HEK293T (cell line): Measurements from ENCODE around the gene KLHL6.

Experiments
- CTCF ChIA-PET: fragments of 350-600 bp; formaldehyde crosslinking; extraction: SDS; loops from one replicate; lab custom pipeline; 2021; ENCODE audit warnings: antibody characterized with exemption, inconsistent platforms; lab: Yijun Ruan, JAX
- POLR2A ChIA-PET: fragments of 350-600 bp; formaldehyde crosslinking; extraction: SDS; loops from one replicate; lab custom pipeline; 2020; ENCODE audit warnings: antibody characterized with exemption, inconsistent platforms; lab: Yijun Ruan, JAX
- DNase-seq: peaks from one replicate; pipeline ENCODE4 v3.0.0; 2012; ENCODE audit warnings: mixed read lengths; ENCODE audit errors: extremely low spot score
- ARNT ChIP-seq: fragments of 450-650 bp; IDR thresholded peaks from 2 replicates; pipeline ENCODE4 v1.6.1; 2017; ENCODE audit warnings: mild to moderate bottlenecking
- BHLHE40 ChIP-seq: fragments of 450-650 bp; IDR thresholded peaks from 2 replicates; pipeline ENCODE4 v1.6.1; 2016; ENCODE audit warnings: mild to moderate bottlenecking, moderate library complexity, borderline replicate concordance
- CTBP1 ChIP-seq: fragments of 450-650 bp; IDR thresholded peaks from 2 replicates; pipeline ENCODE4 v1.6.1; 2016; ENCODE audit warnings: borderline replicate concordance
- ELF4 ChIP-seq: fragments of 450-650 bp; IDR thresholded peaks from 2 replicates; pipeline ENCODE4 v1.6.1; 2017; ENCODE audit warnings: antibody characterized with exemption
- FOXA1 ChIP-seq: fragments of 450-650 bp; IDR thresholded peaks from 2 replicates; pipeline ENCODE4 v1.6.1; 2016; ENCODE audit warnings: mild to moderate bottlenecking
- FOXK2 ChIP-seq: fragments of 450-650 bp; IDR thresholded peaks from 2 replicates; pipeline ENCODE4 v1.6.1; 2016; ENCODE audit warnings: mild to moderate bottlenecking
- FOXM1 ChIP-seq: fragments of 450-650 bp; IDR thresholded peaks from 2 replicates; pipeline ENCODE4 v1.6.1; 2017; ENCODE audit warnings: mild to moderate bottlenecking, borderline replicate concordance
- HDGF ChIP-seq: fragments of 450-650 bp; IDR thresholded peaks from 2 replicates; pipeline ENCODE4 v1.6.1; 2017; ENCODE audit warnings: antibody characterized with exemption, borderline replicate concordance
- L3MBTL2 ChIP-seq: fragments of 450-650 bp; conservative IDR thresholded peaks from 2 replicates; pipeline ENCODE4 v1.6.1; 2016; ENCODE audit warnings: mild to moderate bottlenecking
- LEF1 ChIP-seq: fragments of 450-650 bp; IDR thresholded peaks from 2 replicates; pipeline ENCODE4 v1.6.1; 2017; ENCODE audit warnings: mild to moderate bottlenecking, borderline replicate concordance
- NFRKB ChIP-seq: fragments of 450-650 bp; IDR thresholded peaks from 2 replicates; pipeline ENCODE4 v1.6.1; 2016; ENCODE audit warnings: mild to moderate bottlenecking, moderate library complexity
- SP1 ChIP-seq: fragments of 450-650 bp; IDR thresholded peaks from 2 replicates; pipeline ENCODE4 v1.6.1; 2017
- SUZ12 ChIP-seq: fragments of 450-650 bp; IDR thresholded peaks from 2 replicates; pipeline ENCODE4 v1.6.1; 2016; ENCODE audit warnings: mild to moderate bottlenecking
- TARDBP ChIP-seq: fragments of 450-650 bp; IDR thresholded peaks from 2 replicates; pipeline ENCODE4 v1.6.1; 2016
- ZNF384 ChIP-seq: fragments of 450-650 bp; IDR thresholded peaks from 2 replicates; pipeline ENCODE4 v1.6.1; 2016
- TF ChIP-seq, protein P1 (sequence below): fragments of 450-650 bp; IDR thresholded peaks from 2 replicates; pipeline ENCODE4 v1.6.1; 2016

Gene KLHL6

DNA sequence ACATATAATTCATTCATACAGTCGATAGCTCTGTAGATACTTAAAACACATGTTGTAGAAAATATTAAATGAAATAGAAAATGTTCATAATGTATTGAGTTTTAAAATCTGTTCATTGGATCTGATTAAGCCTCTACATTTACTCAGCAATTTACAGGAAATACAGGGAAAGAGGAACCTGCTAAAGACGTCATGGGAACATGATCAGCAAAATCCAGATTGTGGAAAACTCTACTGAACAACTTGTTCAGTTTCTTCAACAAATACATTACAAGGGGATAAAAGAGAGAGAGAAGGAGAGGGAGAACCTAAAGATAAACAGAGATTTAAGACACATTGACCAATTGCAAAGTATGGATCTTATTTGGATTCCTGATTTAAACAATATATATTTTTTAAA is 46.7 kb downstream of the KLHL6 start:
- ChIA-PET POLR2A (no interaction called here), CTCF (no interaction called here)
- TF ChIP-seq, protein P1, sequence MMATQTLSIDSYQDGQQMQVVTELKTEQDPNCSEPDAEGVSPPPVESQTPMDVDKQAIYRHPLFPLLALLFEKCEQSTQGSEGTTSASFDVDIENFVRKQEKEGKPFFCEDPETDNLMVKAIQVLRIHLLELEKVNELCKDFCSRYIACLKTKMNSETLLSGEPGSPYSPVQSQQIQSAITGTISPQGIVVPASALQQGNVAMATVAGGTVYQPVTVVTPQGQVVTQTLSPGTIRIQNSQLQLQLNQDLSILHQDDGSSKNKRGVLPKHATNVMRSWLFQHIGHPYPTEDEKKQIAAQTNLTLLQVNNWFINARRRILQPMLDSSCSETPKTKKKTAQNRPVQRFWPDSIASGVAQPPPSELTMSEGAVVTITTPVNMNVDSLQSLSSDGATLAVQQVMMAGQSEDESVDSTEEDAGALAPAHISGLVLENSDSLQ, result no peak
- no peak for TF ChIP-seq NFRKB
- no peak for TF ChIP-seq BHLHE40
- TF ChIP-seq CTBP1, result no peak
- no peak for TF ChIP-seq LEF1
- no peak for TF ChIP-seq HDGF
- TF ChIP-seq ELF4, result no peak
- TF ChIP-seq FOXA1, result no peak
- TF ChIP-seq TARDBP, result no peak
- no peak for TF ChIP-seq FOXM1
- no peak for TF ChIP-seq ARNT
- TF ChIP-seq SUZ12, result no peak
- TF ChIP-seq ZNF384, result no peak
- no peak for TF ChIP-seq L3MBTL2
- no peak for DNase-seq

DNA sequence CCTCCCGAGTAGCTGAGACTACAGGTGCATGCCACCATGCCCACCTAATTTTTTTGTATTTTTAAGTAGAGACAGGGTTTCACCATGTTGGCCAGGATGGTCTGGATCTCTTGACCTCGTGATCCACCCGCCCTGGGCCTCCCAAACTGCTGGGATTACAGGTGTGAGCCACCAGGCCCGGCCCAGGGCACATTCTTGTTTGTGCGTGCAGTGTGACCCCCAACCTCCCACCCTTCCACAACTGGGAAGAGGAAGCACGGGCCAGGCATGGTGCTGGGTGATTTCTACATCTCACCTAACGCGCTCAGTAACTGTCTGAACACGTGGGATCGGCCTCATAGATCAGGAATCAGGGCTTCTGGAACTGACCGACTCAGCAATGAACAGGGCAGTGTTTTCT is 48.0 kb downstream of the KLHL6 start:
- ChIA-PET POLR2A (no interaction called here), CTCF (no interaction called here)
- no peak for DNase-seq
- no peak for TF ChIP-seq LEF1
- TF ChIP-seq HDGF, result no peak
- no peak for TF ChIP-seq ELF4

GRCh38 chr3:183506674-183507320 is 48.7 kb downstream of the KLHL6 start:
- CTCF ChIA-PET, result interaction anchor here (0.7 kb wide), 1 partner anchor 27 kb away, joined by 3 read pairs; no protein-coding TSS in a partner anchor
- DNase-seq, result no peak
- TF ChIP-seq TARDBP, result no peak
- TF ChIP-seq LEF1, result no peak
- POLR2A ChIA-PET, result no interaction called here

GRCh38 chr3:183504597-183504996 is 50.9 kb downstream of the KLHL6 start:
- POLR2A ChIA-PET, result no interaction called here
- no peak for DNase-seq
- TF ChIP-seq, protein P1, result no peak
- TF ChIP-seq FOXK2 (no peak), ARNT (no peak), BHLHE40 (no peak), HDGF (no peak), ELF4 (no peak), SUZ12 (no peak), ZNF384 (no peak), FOXM1 (no peak), L3MBTL2 (no peak), CTBP1 (no peak), FOXA1 (no peak), NFRKB (no peak), TARDBP (no peak), LEF1 (no peak), SP1 (no peak)
- CTCF ChIA-PET, result no interaction called here

- CTCF ChIA-PET, result no interaction called here
- DNase-seq, result no peak
Observed at GRCh38 chr3:183503746-183504145, 51.8 kb downstream of the KLHL6 start.

GRCh38 chr3:183502237-183503181 is 53.0 kb downstream of the KLHL6 start:
- POLR2A ChIA-PET, result no interaction called here
- CTCF ChIA-PET, result no interaction called here
- DNase-seq, result no peak
- TF ChIP-seq FOXK2 (no peak), FOXM1 (no peak), LEF1 (no peak), L3MBTL2 (no peak), FOXA1 (no peak), BHLHE40 (no peak), ZNF384 (no peak), ARNT (no peak), SP1 (no peak), SUZ12 (no peak), TARDBP (no peak), ELF4 (no peak), HDGF (no peak), NFRKB (no peak)
- TF ChIP-seq, protein P1, result no peak

More at GRCh38 chr3:183503746-183504145, 51.8 kb downstream of the KLHL6 start:
- POLR2A ChIA-PET, result no interaction called here
- no peak for TF ChIP-seq SP1
- no peak for TF ChIP-seq FOXA1
- no peak for TF ChIP-seq SUZ12
- TF ChIP-seq, protein P1, result no peak
- TF ChIP-seq NFRKB, result no peak
- TF ChIP-seq TARDBP, result no peak
- TF ChIP-seq HDGF, result no peak
- no peak for TF ChIP-seq ELF4
- no peak for TF ChIP-seq LEF1
- no peak for TF ChIP-seq L3MBTL2
- TF ChIP-seq ZNF384, result no peak
- no peak for TF ChIP-seq CTBP1
